Trophoblast cell (in vitro differentiated cells and primary cell): ENCODE measurements around the gene ITPRID1.

Experiments
- DNase-seq, 2 donors: peaks; one replicate each; pipeline ENCODE4 v3.0.0-alpha.2; 2016
- H2AFZ ChIP-seq: 2 replicates; pipeline ENCODE4 v1.6.1; 2013; ENCODE audit warnings: low read length, moderate library complexity, mild to moderate bottlenecking; ENCODE audit not compliant: insufficient read depth, poor library complexity
- H2AK5ac ChIP-seq: 2 replicates; pipeline ENCODE4 v1.6.1; 2013; ENCODE audit warnings: mild to moderate bottlenecking, low read length
- H2BK120ac ChIP-seq: 2 replicates; pipeline ENCODE4 v1.6.1; 2013; ENCODE audit warnings: low read length, mild to moderate bottlenecking, moderate library complexity; ENCODE audit not compliant: insufficient read depth, poor library complexity
- H2BK12ac ChIP-seq: 2 replicates; pipeline ENCODE4 v1.6.1; 2013; ENCODE audit warnings: mild to moderate bottlenecking, low read length, moderate library complexity
- H2BK5ac ChIP-seq: 2 replicates; pipeline ENCODE4 v1.6.1; 2013; ENCODE audit warnings: low read length, low read depth, moderate library complexity, mild to moderate bottlenecking; ENCODE audit not compliant: poor library complexity
- H3K14ac ChIP-seq: 2 replicates; pipeline ENCODE4 v1.6.1; 2013; ENCODE audit warnings: mild to moderate bottlenecking, low read length
- H3K18ac ChIP-seq: 2 replicates; pipeline ENCODE4 v1.6.1; 2013; ENCODE audit warnings: mild to moderate bottlenecking, low read length
- H3K23ac ChIP-seq: 2 replicates; pipeline ENCODE4 v1.6.1; 2013; ENCODE audit warnings: low read length
- H3K27ac ChIP-seq: 2 replicates; pipeline ENCODE4 v1.5.1; 2013; ENCODE audit warnings: low read depth, mild to moderate bottlenecking, inconsistent platforms, low read length, moderate library complexity
- H3K27me3 ChIP-seq: 2 replicates; pipeline ENCODE4 v1.6.1; 2013; ENCODE audit warnings: inconsistent platforms, mild to moderate bottlenecking, low read length, moderate library complexity; ENCODE audit not compliant: insufficient read depth
- H3K36me3 ChIP-seq, 2 experiments: 1 replicate in 1 of 2; 2 replicates in 1 of 2; pipeline ENCODE4 v1.6.1; 2013; ENCODE audit warnings: low read length in 2 of 2, mild to moderate bottlenecking in 2 of 2, moderate library complexity in 1 of 2; ENCODE audit not compliant: insufficient read depth in 2 of 2, control insufficient read depth in 1 of 2
- H3K4ac ChIP-seq: 2 replicates; pipeline ENCODE4 v1.6.1; 2013; ENCODE audit warnings: low read depth, mild to moderate bottlenecking, low read length, moderate library complexity
- H3K4me1 ChIP-seq, 2 experiments: 1 replicate in 1 of 2; 2 replicates in 1 of 2; pipeline ENCODE4 v1.6.1; 2013; ENCODE audit warnings: low read length in 2 of 2, mild to moderate bottlenecking in 2 of 2, moderate library complexity in 1 of 2; ENCODE audit not compliant: insufficient read depth in 2 of 2, control insufficient read depth in 1 of 2
- H3K4me2 ChIP-seq: 2 replicates; pipeline ENCODE4 v1.6.1; 2013; ENCODE audit warnings: inconsistent platforms, mild to moderate bottlenecking, low read length, moderate library complexity
- H3K4me3 ChIP-seq: 2 replicates; pipeline ENCODE4 v1.5.1; 2013; ENCODE audit warnings: mild to moderate bottlenecking, low read depth, low read length, inconsistent platforms
- H3K79me1 ChIP-seq: one replicate; pipeline ENCODE4 v1.6.1; 2013; ENCODE audit warnings: low read length
- H3K79me2 ChIP-seq: 2 replicates; pipeline ENCODE4 v1.6.1; 2013; ENCODE audit warnings: low read length, mild to moderate bottlenecking; ENCODE audit not compliant: control insufficient read depth, insufficient read depth, poor library complexity
- H3K9ac ChIP-seq: 2 replicates; pipeline ENCODE4 v1.6.1; 2013; ENCODE audit warnings: mild to moderate bottlenecking, low read length
- H3K9me3 ChIP-seq: 2 replicates; pipeline ENCODE4 v1.6.1; 2013; ENCODE audit warnings: low read depth, mild to moderate bottlenecking, control low read depth, inconsistent platforms, low read length; ENCODE audit not compliant: insufficient read depth
- H4K12ac ChIP-seq: 2 replicates; pipeline ENCODE4 v1.6.1; 2013; ENCODE audit warnings: low read depth, mild to moderate bottlenecking, low read length, moderate library complexity
- H4K8ac ChIP-seq: 2 replicates; pipeline ENCODE4 v1.6.1; 2013; ENCODE audit warnings: low read depth, mild to moderate bottlenecking, low read length, moderate library complexity
- H4K91ac ChIP-seq: one replicate; pipeline ENCODE4 v1.6.1; 2013; ENCODE audit warnings: low read depth, mild to moderate bottlenecking, low read length, moderate library complexity
- WGBS: extraction: QIAGEN DNeasy Blood & Tissue Kit; methylation state at CpG from one replicate; pipeline ENCODE4 v1.1.7; 2013; ENCODE audit warnings: missing lambda C conversion rate; ENCODE audit not compliant: insufficient read length, insufficient coverage; ENCODE audit errors: extremely low coverage; 5-methylcytosine and 5-hydroxymethylcytosine counted together

ITPRID1 gene

DNA sequence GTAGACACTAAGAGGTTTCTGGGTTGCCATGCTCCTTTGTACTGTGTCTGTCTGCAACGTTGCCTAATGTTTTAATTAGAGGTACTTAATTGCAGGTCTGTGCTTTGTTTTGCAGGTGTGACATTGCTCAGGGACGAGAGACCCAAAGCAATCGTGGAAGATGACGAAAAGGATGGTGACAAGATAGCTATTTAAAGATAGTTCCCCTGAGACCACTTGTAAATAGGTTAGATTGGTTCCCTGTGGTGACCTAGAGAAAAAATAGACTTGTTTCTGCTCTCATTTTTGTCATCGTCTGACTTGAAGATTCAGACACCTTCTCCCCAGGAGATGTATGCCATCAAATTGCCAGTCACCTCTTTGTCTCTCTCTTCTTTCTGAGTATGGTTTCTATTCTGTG lies 193.2 kb downstream of the ITPRID1 start:
- Histone ChIP-seq H3K4me2 (no peak overlapping the region), H3K4me3 (no peak overlapping the region), H3K18ac (no peak overlapping the region), H3K27ac (no peak overlapping the region), H3K14ac (no peak overlapping the region), H3K36me3 (no peaks in the 10 kb centered on the region), H2AK5ac (no peak overlapping the region), H3K9me3 (no peaks in the 10 kb centered on the region), H3K4me1 (no peaks in the 10 kb centered on the region), H3K9ac (no peak overlapping the region), H3K23ac (no peak overlapping the region), H2BK5ac (no peak overlapping the region), H3K79me1 (no peaks in the 10 kb centered on the region), H3K4ac (no peak overlapping the region), H2BK12ac (no peak overlapping the region), H3K27me3 (no peaks in the 10 kb centered on the region), H3K79me2 (no peaks in the 10 kb centered on the region), H2BK120ac (no peak overlapping the region), H4K8ac (no peak overlapping the region), H4K12ac (no peak overlapping the region), H4K91ac (no peak overlapping the region), H2AFZ (no peak overlapping the region)
- DNase-seq: no peak
- WGBS: no CpG with 5 or more reads among the region's 5 CpGs
